GM12874 (cell line): ENCODE measurements around the gene VEPH1.

Source experiments
- CTCF ChIP-seq: IDR thresholded peaks from 2 replicates; pipeline ENCODE4 v1.5.1; 2011; ENCODE audit warnings: low read depth, mild to moderate bottlenecking, control low read depth, low read length, moderate library complexity; ENCODE audit not compliant: insufficient read depth

The VEPH1 gene

GRCh38 chr3:157475921-157476414 lies 27.2 kb downstream of the VEPH1 start:
- TF ChIP-seq CTCF = no peak

- TF ChIP-seq CTCF = no peak
These were observed 30.6 kb downstream of the VEPH1 start for GRCh38 chr3:157472648-157473047.

GRCh38 chr3:157471064-157471463 lies 32.2 kb downstream of the VEPH1 start:
- TF ChIP-seq CTCF = no peak

GRCh38 chr3:157469561-157470294 lies 33.5 kb downstream of the VEPH1 start:
- no peak for TF ChIP-seq CTCF

- TF ChIP-seq CTCF = no peak
These were observed 36.0 kb downstream of the VEPH1 start for GRCh38 chr3:157467200-157467599.

- TF ChIP-seq CTCF = no peak
These were observed 37.5 kb downstream of the VEPH1 start for GRCh38 chr3:157465741-157466140.

- no peak for TF ChIP-seq CTCF
These were observed 38.9 kb downstream of the VEPH1 start for GRCh38 chr3:157464321-157464720.
